GM18526 (cell line): Measurements from ENCODE around the gene BICRA.

Experiments
- POLR2A ChIP-seq: IDR thresholded peaks from 3 replicates; pipeline ENCODE4 v1.6.1; 2011; ENCODE audit not compliant: insufficient read length; ENCODE audit errors: extremely low read depth

BICRA gene

GRCh38 chr19:47644743-47645482 lies 36.0 kb downstream of the BICRA start:
- no peak for TF ChIP-seq POLR2A

GRCh38 chr19:47646924-47647323 lies 38.0 kb downstream of the BICRA start:
- no peak for TF ChIP-seq POLR2A

GRCh38 chr19:47649588-47649987 lies 40.7 kb downstream of the BICRA start:
- TF ChIP-seq POLR2A = no peak

GRCh38 chr19:47650700-47651099 lies 41.8 kb downstream of the BICRA start:
- TF ChIP-seq POLR2A = no peak

- TF ChIP-seq POLR2A = no peak
Observed at GRCh38 chr19:47651132-47651531, 42.2 kb downstream of the BICRA start.

GRCh38 chr19:47651691-47652090 lies 42.8 kb downstream of the BICRA start:
- TF ChIP-seq POLR2A = no peak

GRCh38 chr19:47652285-47652684 lies 43.4 kb downstream of the BICRA start:
- no peak for TF ChIP-seq POLR2A

- no peak for TF ChIP-seq POLR2A
Observed at GRCh38 chr19:47653856-47654255, 44.9 kb downstream of the BICRA start.

- no peak for TF ChIP-seq POLR2A
Observed at GRCh38 chr19:47657719-47658118, 48.8 kb downstream of the BICRA start.

- no peak for TF ChIP-seq POLR2A
Observed at GRCh38 chr19:47658431-47659348, 49.8 kb downstream of the BICRA start.

- no peak for TF ChIP-seq POLR2A
Observed at GRCh38 chr19:47660435-47660832, 51.5 kb downstream of the BICRA start.

- TF ChIP-seq POLR2A = no peak
Observed at GRCh38 chr19:47661161-47661560, 52.2 kb downstream of the BICRA start.

GRCh38 chr19:47661611-47662010 lies 52.7 kb downstream of the BICRA start:
- TF ChIP-seq POLR2A = no peak

- no peak for TF ChIP-seq POLR2A
Observed at GRCh38 chr19:47663435-47663910, 54.5 kb downstream of the BICRA start.

- TF ChIP-seq POLR2A = no peak
Observed at GRCh38 chr19:47663911-47664771, 55.2 kb downstream of the BICRA start.
